HL-60 (cell line): ENCODE data around the gene AGR2.

Experiments
- CTCF ChIP-seq: IDR thresholded peaks from one replicate; pipeline ENCODE4 v1.5.1; 2011; ENCODE audit warnings: low read length, control low read depth, inconsistent platforms; ENCODE audit not compliant: insufficient read depth
- GABPA ChIP-seq: IDR thresholded peaks from 2 replicates; pipeline ENCODE4 v1.6.1; 2012; ENCODE audit warnings: low read depth

GRCh38 chr7:16803881-16804673 lies 722 bp downstream of the AGR2 start:
- no peak for TF ChIP-seq CTCF
- TF ChIP-seq GABPA: no peak
